Stomach (tissue), 9 donors: ENCODE results near the gene NEUROD6. TPM values are rescaled to one million over a fixed set of nuclear protein-coding genes. Genes with fewer than 3 reads are reported as not detected.

Experiments used
- DNase-seq, 2 donors: peaks; one replicate each; pipeline versions ENCODE4 v3.0.0 to v3.0.0-alpha.2; 2013 to 2019
- H3K27ac ChIP-seq, 5 donors: fragments of 200-600 bp in 4 of 5; sonication (generic) in 4 of 5; one replicate each; pipeline ENCODE4 v1.5.1; 2013 to 2019; ENCODE audit warnings: mild to moderate bottlenecking in 1 of 5, moderate library complexity in 1 of 5
- H3K27me3 ChIP-seq, 3 donors: fragments of 200-600 bp; sonication (generic); one replicate each; pipeline ENCODE4 v1.5.1; 2017 to 2019; ENCODE audit warnings: mixed run types in 1 of 3
- H3K36me3 ChIP-seq, 4 donors: fragments of 200-600 bp; sonication (generic); 1 replicate in 3 of 4; 2 replicates in 1 of 4; pipeline ENCODE4 v1.5.1; 2016 to 2019
- H3K4me1 ChIP-seq, 4 donors: fragments of 200-600 bp; sonication (generic); one replicate each; pipeline ENCODE4 v1.5.1; 2016 to 2019
- H3K4me3 ChIP-seq, 4 donors: fragments of 200-600 bp; sonication (generic) in 3 of 4; one replicate each; pipeline ENCODE4 v1.5.1; 2016 to 2019; ENCODE audit warnings: mild to moderate bottlenecking in 1 of 4
- H3K9me3 ChIP-seq, 4 donors: fragments of 200-600 bp; sonication (generic); one replicate each; pipeline ENCODE4 v1.5.1; 2016 to 2019
- CTCF ChIP-seq, 7 experiments: fragments of 450-650 bp in 4 of 7; fragments of 200-600 bp in 3 of 7; sonication (generic) in 3 of 7; IDR thresholded peaks; one replicate each; pipeline ENCODE4 v1.5.1; 2016 to 2019; ENCODE audit warnings: antibody characterized with exemption in 7 of 7, control low read depth in 2 of 7, mild to moderate bottlenecking in 1 of 7
- EP300 ChIP-seq: sonication (generic); formaldehyde crosslinking; IDR thresholded peaks from one replicate; pipeline ENCODE4 v1.6.1; 2017; ENCODE audit warnings: antibody characterized with exemption
- POLR2A ChIP-seq, 4 donors: fragments of 450-650 bp; IDR thresholded peaks; one replicate each; pipeline ENCODE4 v1.6.1; 2016; ENCODE audit warnings: antibody characterized with exemption in 4 of 4, control low read depth in 2 of 4, mild to moderate bottlenecking in 1 of 4, moderate library complexity in 1 of 4
- POLR2AphosphoS5 ChIP-seq, 3 donors: sonication (generic); formaldehyde crosslinking; IDR thresholded peaks; one replicate each; pipeline ENCODE4 v1.6.1; 2016; ENCODE audit warnings: antibody characterized with exemption in 3 of 3
- WGBS, 5 donors: extraction: QIAGEN DNeasy Blood & Tissue Kit in 3 of 5; methylation state at CpG; one replicate each; pipeline versions ENCODE4 v1.1.5 to v1.1.7; 2013 to 2018; 5-methylcytosine and 5-hydroxymethylcytosine counted together
- intact Hi-C: fragments of 100-400 bp; cut with DNase I; formaldehyde crosslinking; loops from one replicate; pipeline ENCODE4 v1.15.1; 2023; ENCODE audit warnings: low total_unique reads
- polyA plus RNA-seq, 3 donors: library from polyadenylated mRNA; stranded (reverse); fragments of 200-250 nt; gene quantifications; one replicate each; pipeline ENCODE4 v1.2.3, GENCODE V29; 2013
- total RNA-seq, 5 donors: library from RNA; depleted of rRNA; stranded (reverse); fragments of >200 nt; gene quantifications; one replicate each; pipeline versions ENCODE4 v1.1.0 to v1.2.3, GENCODE V29; 2014 to 2016
- donor health status: healthy with polysubstance abuse.
- donor health status: Bipolar disorder and iron deficiency.
- donor health status: healthy.

The NEUROD6 gene
- total and polyA plus RNA-seq, 8 donors = not detected

GRCh38 chr7:31310321-31310935 lies 30.1 kb downstream of the NEUROD6 start:
- TF ChIP-seq POLR2AphosphoS5 (IDR thresholded peaks at IDR 0.05) = no peak
- no peak for TF ChIP-seq CTCF (IDR thresholded peaks at IDR 0.05)
- no peak for TF ChIP-seq POLR2A (IDR thresholded peaks at IDR 0.05)
- TF ChIP-seq EP300 = no peak
- Histone ChIP-seq H3K36me3 (no peaks in the 10 kb centered on the region), H3K27me3 (peaks cover 0 to 3% (median 0%) of the 10 kb centered on the region in 3 donors), H3K9me3 (no peaks in the 10 kb centered on the region), H3K27ac (no peak overlapping the region), H3K4me1 (no peaks in the 10 kb centered on the region), H3K4me3 (no peak overlapping the region)
- WGBS, 5 donors = 69 to 81% (median 73%) methylated on average over 4 of the region's 4 CpGs
- DNase-seq = no peak
- intact Hi-C loops = no loop called here

- Histone ChIP-seq H3K9me3 (no peaks in the 10 kb centered on the region), H3K36me3 (no peaks in the 10 kb centered on the region), H3K4me1 (no peaks in the 10 kb centered on the region), H3K4me3 (no peak overlapping the region), H3K27ac (no peak overlapping the region), H3K27me3 (peaks cover 0 to 3% (median 0%) of the 10 kb centered on the region in 3 donors)
- 29 to 55% (median 34%) methylated on average over 4 of the region's 4 CpGs for WGBS, 5 donors
- intact Hi-C loops = no loop called here
- TF ChIP-seq POLR2AphosphoS5 (IDR thresholded peaks at IDR 0.05) (no peak), EP300 (no peak), POLR2A (IDR thresholded peaks at IDR 0.05) (no peak), CTCF (IDR thresholded peaks at IDR 0.05) (no peak)
- DNase-seq = no peak
Observed at GRCh38 chr7:31309407-31309806, 31.1 kb downstream of the NEUROD6 start.

- DNase-seq = no peak
- intact Hi-C loops = no loop called here
- Histone ChIP-seq H3K9me3 (no peaks in the 10 kb centered on the region), H3K4me1 (no peaks in the 10 kb centered on the region), H3K36me3 (no peaks in the 10 kb centered on the region), H3K27ac (no peak overlapping the region), H3K4me3 (no peak overlapping the region), H3K27me3 (peaks cover 0 to 3% (median 0%) of the 10 kb centered on the region in 3 donors)
- TF ChIP-seq CTCF (IDR thresholded peaks at IDR 0.05) (no peak), EP300 (no peak), POLR2AphosphoS5 (IDR thresholded peaks at IDR 0.05) (no peak), POLR2A (IDR thresholded peaks at IDR 0.05) (no peak)
- 84 to 92% (median 91%) methylated on average over 5 of the region's 5 CpGs for WGBS, 5 donors
Observed at GRCh38 chr7:31308652-31309051, 31.9 kb downstream of the NEUROD6 start.

- no peak overlapping the region for H3K4me3 ChIP-seq
- WGBS, 5 donors = 72 to 89% (median 87%) methylated on average over 7 of the region's 7 CpGs
- H3K27me3 ChIP-seq = peaks cover 0 to 3% (median 0%) of the 10 kb centered on the region in 3 donors
- H3K36me3 ChIP-seq = no peaks in the 10 kb centered on the region
- intact Hi-C loops = no loop called here
- no peaks in the 10 kb centered on the region for H3K9me3 ChIP-seq
- H3K27ac ChIP-seq = no peak overlapping the region
- DNase-seq = no peak
- H3K4me1 ChIP-seq = no peaks in the 10 kb centered on the region
- TF ChIP-seq CTCF (IDR thresholded peaks at IDR 0.05) = no peak
- no peak for TF ChIP-seq EP300
- no peak for TF ChIP-seq POLR2AphosphoS5 (IDR thresholded peaks at IDR 0.05)
- no peak for TF ChIP-seq POLR2A (IDR thresholded peaks at IDR 0.05)
Observed at GRCh38 chr7:31307972-31308371, 32.6 kb downstream of the NEUROD6 start.
